B cell (primary cell): Measurements from ENCODE around the gene IL36A.

ENCODE experiments used
- CTCF ChIP-seq: fragments of 200-600 bp; IDR thresholded peaks from one replicate; pipeline ENCODE4 v1.8.0; 2022; ENCODE audit warnings: antibody characterized with exemption, mild to moderate bottlenecking
- EZH2 ChIP-seq: IDR thresholded peaks from 2 replicates; pipeline ENCODE4 v1.6.1; 2012; ENCODE audit warnings: borderline replicate concordance, low read depth, mild to moderate bottlenecking, moderate library complexity, low read length; ENCODE audit not compliant: insufficient read depth, poor library complexity, severe bottlenecking

GRCh38 chr2:113007250-113007649 lies 2.0 kb downstream of the IL36A start:
- no peak for TF ChIP-seq CTCF
- TF ChIP-seq EZH2 = no peak
